K562 (cell line): ENCODE data around the gene DCAF11. TPM values are rescaled to one million over a fixed set of nuclear protein-coding genes. Genes with fewer than 3 reads are reported as not detected.

Experiments
- BCLAF1 ChIP-seq, 2 experiments: fragments of 450-650 bp in 1 of 2; IDR thresholded peaks; 2 replicates each; pipeline ENCODE4 v1.6.1; 2011 to 2017; ENCODE audit warnings: low read depth in 2 of 2, antibody characterized with exemption in 1 of 2, borderline replicate concordance in 1 of 2, low read length in 1 of 2, mild to moderate bottlenecking in 1 of 2, mixed read lengths in 1 of 2; ENCODE audit not compliant: control insufficient read depth in 1 of 2
- COPS2 ChIP-seq: fragments of 450-650 bp; conservative IDR thresholded peaks from 2 replicates; pipeline ENCODE4 v1.6.1; 2016; ENCODE audit warnings: mild to moderate bottlenecking, moderate library complexity
- ETV1 ChIP-seq: fragments of 450-650 bp; conservative IDR thresholded peaks from 2 replicates; pipeline ENCODE4 v1.6.1; 2016; ENCODE audit warnings: missing genetic modification characterization, control low read depth, low read depth, missing compliant biosample characterization
- MTA1 ChIP-seq: fragments of 450-650 bp; IDR thresholded peaks from 2 replicates; pipeline ENCODE4 v1.6.1; 2017; ENCODE audit warnings: borderline replicate concordance
- RBM17 ChIP-seq: fragments of 200-400 bp; formaldehyde crosslinking; IDR thresholded peaks from 2 replicates; pipeline ENCODE4 v1.6.1; 2017; ENCODE audit warnings: low read depth, mild to moderate bottlenecking, low read length, borderline replicate concordance
- RBM39 ChIP-seq: fragments of 200-400 bp; formaldehyde crosslinking; optimal IDR thresholded peaks from 2 replicates; pipeline ENCODE3; 2018; ENCODE audit warnings: low read depth, low read length
- SMAD1 ChIP-seq: fragments of 150-350 bp; IDR thresholded peaks from 2 replicates; pipeline ENCODE4 v1.6.1; 2014; ENCODE audit warnings: low read length, low read depth; ENCODE audit not compliant: partially characterized antibody
- TEAD4 ChIP-seq, 2 experiments: sonication (generic) in 1 of 2; formaldehyde crosslinking in 1 of 2; IDR thresholded peaks; 2 replicates each; pipeline versions ENCODE4 v1.6.1 to v1.8.0; 2012 to 2022; ENCODE audit warnings: borderline replicate concordance in 1 of 2, inconsistent platforms in 1 of 2, low read length in 1 of 2, mild to moderate bottlenecking in 1 of 2, missing genetic modification reagents in 1 of 2
- ZBED1 ChIP-seq: IDR thresholded peaks from 2 replicates; pipeline ENCODE4 v1.6.1; 2014
- ZC3H11A ChIP-seq: IDR thresholded peaks from 2 replicates; pipeline ENCODE4 v1.6.1; 2012; ENCODE audit warnings: low read depth, low read length, improper control_type of control experiment
- ZNF174 ChIP-seq: fragments of 250-450 bp; sonication (Bioruptor Pico); IDR thresholded peaks from 2 replicates; pipeline ENCODE4 v1.4.0; 2020; ENCODE audit warnings: mild to moderate bottlenecking
- ZNF431 ChIP-seq: sonication (generic); formaldehyde crosslinking; IDR thresholded peaks from 2 replicates; pipeline ENCODE4 v1.8.0; 2022; ENCODE audit warnings: mild to moderate bottlenecking, missing genetic modification reagents
- ZNF551 ChIP-seq: fragments of 250-450 bp; sonication (Bioruptor Pico); IDR thresholded peaks from 2 replicates; pipeline ENCODE4 v1.5.0; 2021; ENCODE audit warnings: mild to moderate bottlenecking, moderate library complexity
- polyA plus RNA-seq, 8 experiments: library from polyadenylated mRNA; depleted of rRNA in 4 of 8; stranded (reverse) in 5 of 8; unstranded in 3 of 8; fragments of >200 nt; fragmentation: Nextera tagmentation in 2 of 8; fragmentation: Illumina TruSeq in 1 of 8; extraction: Ambion mirVana in 2 of 8; extraction: Trizol in 1 of 8; gene quantifications; 2 replicates each; pipeline versions ENCODE4 v1.2.1 to v1.2.3, GENCODE V29; 2011 to 2014; ENCODE audit warnings: inconsistent platforms in 1 of 8, missing spikeins in 1 of 8
- total RNA-seq, 7 experiments: library from RNA; depleted of rRNA in 6 of 7; stranded (reverse); fragments of >200 nt in 6 of 7; fragmentation: Illumina TruSeq in 2 of 7; extraction: Trizol in 2 of 7; gene quantifications; 2 replicates each; pipeline versions ENCODE4 v1.2.1 to v1.2.3, GENCODE V29; 2011 to 2021; ENCODE audit warnings: low replicate concordance in 1 of 7
- TF ChIP-seq, protein P1 (sequence below), 2 experiments: fragments of 450-650 bp; IDR thresholded peaks; 2 replicates each; pipeline ENCODE4 v1.6.1; 2018; ENCODE audit warnings: mild to moderate bottlenecking in 2 of 2, low read depth in 1 of 2; ENCODE audit not compliant: partially characterized antibody in 2 of 2
- TF ChIP-seq, protein P2 (sequence below): IDR thresholded peaks from 2 replicates; pipeline ENCODE4 v1.6.1; 2011; ENCODE audit warnings: borderline replicate concordance, low read depth, mild to moderate bottlenecking, moderate library complexity, low read length; ENCODE audit not compliant: insufficient read depth, poor library complexity, severe bottlenecking

The DCAF11 gene
- total and polyA plus RNA-seq, 9 of the 15 experiments (the other 6 are each of a cell fraction or from before 2014, with no cell fraction given), result 8.5 to 46.2 (median 36.4) TPM

- TF ChIP-seq BCLAF1 (IDR thresholded peaks at IDR 0.05; ENCODE audit: borderline replicate concordance in 1 of 2, control insufficient read depth in 1 of 2, low read depth in 2 of 2, low read length in 1 of 2) (no peak), RBM39 (no peak), SMAD1 (peak; percentile 60), ZC3H11A (no peak), MTA1 (no peak), ETV1 (tag) (peak; percentile 62), TEAD4 (IDR thresholded peaks at IDR 0.05; ENCODE audit: low read length) (no peak), TEAD4 (CRISPR knock-in tag; IDR thresholded peaks at IDR 0.05; ENCODE audit: borderline replicate concordance) (no peak), ZNF551 (CRISPR knock-in tag) (no peak), ZBED1 (no peak), RBM17 (no peak), ZNF174 (no peak), ZNF431 (no peak), COPS2 (no peak)
- TF ChIP-seq, protein P1, sequence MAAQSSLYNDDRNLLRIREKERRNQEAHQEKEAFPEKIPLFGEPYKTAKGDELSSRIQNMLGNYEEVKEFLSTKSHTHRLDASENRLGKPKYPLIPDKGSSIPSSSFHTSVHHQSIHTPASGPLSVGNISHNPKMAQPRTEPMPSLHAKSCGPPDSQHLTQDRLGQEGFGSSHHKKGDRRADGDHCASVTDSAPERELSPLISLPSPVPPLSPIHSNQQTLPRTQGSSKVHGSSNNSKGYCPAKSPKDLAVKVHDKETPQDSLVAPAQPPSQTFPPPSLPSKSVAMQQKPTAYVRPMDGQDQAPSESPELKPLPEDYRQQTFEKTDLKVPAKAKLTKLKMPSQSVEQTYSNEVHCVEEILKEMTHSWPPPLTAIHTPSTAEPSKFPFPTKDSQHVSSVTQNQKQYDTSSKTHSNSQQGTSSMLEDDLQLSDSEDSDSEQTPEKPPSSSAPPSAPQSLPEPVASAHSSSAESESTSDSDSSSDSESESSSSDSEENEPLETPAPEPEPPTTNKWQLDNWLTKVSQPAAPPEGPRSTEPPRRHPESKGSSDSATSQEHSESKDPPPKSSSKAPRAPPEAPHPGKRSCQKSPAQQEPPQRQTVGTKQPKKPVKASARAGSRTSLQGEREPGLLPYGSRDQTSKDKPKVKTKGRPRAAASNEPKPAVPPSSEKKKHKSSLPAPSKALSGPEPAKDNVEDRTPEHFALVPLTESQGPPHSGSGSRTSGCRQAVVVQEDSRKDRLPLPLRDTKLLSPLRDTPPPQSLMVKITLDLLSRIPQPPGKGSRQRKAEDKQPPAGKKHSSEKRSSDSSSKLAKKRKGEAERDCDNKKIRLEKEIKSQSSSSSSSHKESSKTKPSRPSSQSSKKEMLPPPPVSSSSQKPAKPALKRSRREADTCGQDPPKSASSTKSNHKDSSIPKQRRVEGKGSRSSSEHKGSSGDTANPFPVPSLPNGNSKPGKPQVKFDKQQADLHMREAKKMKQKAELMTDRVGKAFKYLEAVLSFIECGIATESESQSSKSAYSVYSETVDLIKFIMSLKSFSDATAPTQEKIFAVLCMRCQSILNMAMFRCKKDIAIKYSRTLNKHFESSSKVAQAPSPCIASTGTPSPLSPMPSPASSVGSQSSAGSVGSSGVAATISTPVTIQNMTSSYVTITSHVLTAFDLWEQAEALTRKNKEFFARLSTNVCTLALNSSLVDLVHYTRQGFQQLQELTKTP (IDR thresholded peaks at IDR 0.05; ENCODE audit: low read depth in 1 of 2, partially characterized antibody in 2 of 2), result peak in 1 of 2 experiments; percentile 33
- TF ChIP-seq, protein P2, sequence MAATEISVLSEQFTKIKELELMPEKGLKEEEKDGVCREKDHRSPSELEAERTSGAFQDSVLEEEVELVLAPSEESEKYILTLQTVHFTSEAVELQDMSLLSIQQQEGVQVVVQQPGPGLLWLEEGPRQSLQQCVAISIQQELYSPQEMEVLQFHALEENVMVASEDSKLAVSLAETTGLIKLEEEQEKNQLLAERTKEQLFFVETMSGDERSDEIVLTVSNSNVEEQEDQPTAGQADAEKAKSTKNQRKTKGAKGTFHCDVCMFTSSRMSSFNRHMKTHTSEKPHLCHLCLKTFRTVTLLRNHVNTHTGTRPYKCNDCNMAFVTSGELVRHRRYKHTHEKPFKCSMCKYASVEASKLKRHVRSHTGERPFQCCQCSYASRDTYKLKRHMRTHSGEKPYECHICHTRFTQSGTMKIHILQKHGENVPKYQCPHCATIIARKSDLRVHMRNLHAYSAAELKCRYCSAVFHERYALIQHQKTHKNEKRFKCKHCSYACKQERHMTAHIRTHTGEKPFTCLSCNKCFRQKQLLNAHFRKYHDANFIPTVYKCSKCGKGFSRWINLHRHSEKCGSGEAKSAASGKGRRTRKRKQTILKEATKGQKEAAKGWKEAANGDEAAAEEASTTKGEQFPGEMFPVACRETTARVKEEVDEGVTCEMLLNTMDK, result no peak
These were observed 20.4 kb upstream of the DCAF11 start, which contains the start of gene PCK2 (continued) for GRCh38 chr14:24093901-24094840.
